Endothelial cell of umbilical vein (primary cell): ENCODE data around the gene ARF1. TPM values are rescaled to one million over a fixed set of nuclear protein-coding genes. Genes with fewer than 3 reads are reported as not detected.

Source experiments
- BruUV-seq: library from RNA; stranded (reverse); fragments of 400-500 nt; replicated peaks from 2 replicates; lab custom pipeline; 2021; lab: Mats Ljungman, UMichigan
- CTCF ChIA-PET: fragments of 300-600, 350-600 bp; sonication (Branson Sonifier 250); formaldehyde crosslinking; loops from one replicate; lab custom pipeline; 2021; ENCODE audit warnings: antibody characterized with exemption, inconsistent platforms; lab: Charles Lee
- POLR2A ChIA-PET: fragments of 300-600, 350-600 bp; sonication (Branson Sonifier 250); formaldehyde crosslinking; loops from one replicate; lab custom pipeline; 2021; ENCODE audit warnings: antibody characterized with exemption, inconsistent platforms; lab: Charles Lee
- DNase-seq: peaks from one replicate; pipeline ENCODE4 v3.0.0-alpha.2; 2011; ENCODE audit warnings: low read depth, low spot score
- FAIRE-seq: peaks from 2 replicates; lab custom pipeline; 2011; peaks lifted over from hg19 to GRCh38; lab: Jason Lieb, UNC
- H2AFZ ChIP-seq: 2 replicates; pipeline ENCODE4 v1.6.0; 2012; ENCODE audit warnings: low read depth, low read length, control low read depth, inconsistent platforms
- H3K27ac ChIP-seq: 2 replicates; pipeline ENCODE4 v1.5.1; 2011; ENCODE audit warnings: low read depth, mild to moderate bottlenecking, control low read depth, low read length, moderate library complexity; ENCODE audit not compliant: insufficient read depth
- H3K27me3 ChIP-seq, 2 experiments: 2 replicates each; pipeline versions ENCODE4 v1.6.0 to v1.6.1; 2011; ENCODE audit warnings: low read length in 2 of 2, mixed read lengths in 1 of 2; ENCODE audit not compliant: control insufficient read depth in 2 of 2, insufficient read depth in 2 of 2
- H3K36me3 ChIP-seq, 2 experiments: 2 replicates in 1 of 2; 3 replicates in 1 of 2; pipeline ENCODE4 v1.5.1; 2011; ENCODE audit warnings: low read length in 2 of 2, mild to moderate bottlenecking in 1 of 2, moderate library complexity in 1 of 2; ENCODE audit not compliant: control insufficient read depth in 2 of 2, insufficient read depth in 2 of 2; ENCODE audit errors: extremely low read depth in 1 of 2
- H3K4me1 ChIP-seq: 3 replicates; pipeline ENCODE4 v1.5.1; 2011; ENCODE audit warnings: mild to moderate bottlenecking, low read length; ENCODE audit not compliant: control insufficient read depth, insufficient read depth; ENCODE audit errors: extremely low read depth
- H3K4me2 ChIP-seq: 2 replicates; pipeline ENCODE4 v1.6.1; 2011; ENCODE audit warnings: low read length, control low read depth, mixed read lengths; ENCODE audit not compliant: insufficient read depth
- H3K4me3 ChIP-seq, 3 experiments: fragments of 200-600 bp in 1 of 3; sonication (generic), shearing (Covaris generic) in 1 of 3; replicated peaks in 1 of 3; 2 replicates each; pipeline ENCODE4 v1.5.1; 2011 to 2016; ENCODE audit warnings: control low read depth in 3 of 3, low read length in 3 of 3, mild to moderate bottlenecking in 2 of 3, inconsistent platforms in 1 of 3, low read depth in 1 of 3, moderate library complexity in 1 of 3; ENCODE audit not compliant: insufficient read depth in 1 of 3
- H3K79me2 ChIP-seq: 2 replicates; pipeline ENCODE4 v1.6.0; 2012; ENCODE audit warnings: low read length, inconsistent platforms; ENCODE audit not compliant: control insufficient read depth, insufficient read depth
- H3K9ac ChIP-seq: replicated peaks from 2 replicates; pipeline ENCODE3; 2011; ENCODE audit warnings: low read length, control low read depth; ENCODE audit not compliant: insufficient read depth; ENCODE audit errors: extremely low read depth
- H3K9me1 ChIP-seq: replicated peaks from 3 replicates; pipeline ENCODE4 v1.6.0; 2011; ENCODE audit warnings: mild to moderate bottlenecking, low read length; ENCODE audit not compliant: control insufficient read depth, insufficient read depth; ENCODE audit errors: extremely low read depth
- H3K9me3 ChIP-seq: replicated peaks from 2 replicates; pipeline ENCODE4 v1.5.1; 2012; ENCODE audit warnings: low read length, inconsistent platforms; ENCODE audit not compliant: control insufficient read depth, insufficient read depth
- H4K20me1 ChIP-seq: replicated peaks from 2 replicates; pipeline ENCODE3; 2011; ENCODE audit warnings: mild to moderate bottlenecking, low read length; ENCODE audit not compliant: control insufficient read depth, insufficient read depth; ENCODE audit errors: extremely low read depth
- FOS ChIP-seq: IDR thresholded peaks from 2 replicates; pipeline ENCODE4 v1.6.1; 2011; ENCODE audit warnings: mild to moderate bottlenecking, low read length, moderate library complexity, borderline replicate concordance; ENCODE audit not compliant: insufficient read depth
- MYC ChIP-seq: IDR thresholded peaks from one replicate; pipeline ENCODE4 v1.6.1; 2011; ENCODE audit warnings: mild to moderate bottlenecking, low read depth, low read length
- POLR2A ChIP-seq: IDR thresholded peaks from 2 replicates; pipeline ENCODE4 v1.6.1; 2012; ENCODE audit warnings: low read depth, mild to moderate bottlenecking, control low read depth, low read length
- POLR2AphosphoS5 ChIP-seq: IDR thresholded peaks from 2 replicates; pipeline ENCODE4 v1.6.1; 2012; ENCODE audit warnings: low read depth, mild to moderate bottlenecking, control low read depth, low read length, moderate library complexity; ENCODE audit not compliant: insufficient read depth
- dilution Hi-C: fragments of 300-500 bp; cut with MboI; formaldehyde crosslinking; loops from one replicate; pipeline ENCODE4 v1.15.0; 2019; ENCODE audit warnings: low sequenced_read_pairs; ENCODE audit not compliant: extremely low pct_ligation_motif_present
- intact Hi-C: fragments of 100-400 bp; cut with micrococcal nuclease; formaldehyde crosslinking; loops from one replicate; pipeline ENCODE4 v1.10.0; 2022
- polyA plus RNA-seq, 4 experiments: library from polyadenylated mRNA; depleted of rRNA in 3 of 4; stranded (reverse) in 3 of 4; unstranded in 1 of 4; fragments of >200 nt; gene quantifications; 2 replicates each; pipeline versions ENCODE4 v1.2.1 to v1.2.3, GENCODE V29; 2011 to 2012; ENCODE audit warnings: missing spikeins in 1 of 4
- total RNA-seq: library from RNA; stranded (reverse); gene quantifications from 2 replicates; pipeline ENCODE4 v1.2.3, GENCODE V29; 2021

The ARF1 gene
- total and polyA plus RNA-seq, 2 donors (not counting 3 experiments of a cell fraction or from before 2014, with no cell fraction given): 499 to 844 TPM

DNA sequence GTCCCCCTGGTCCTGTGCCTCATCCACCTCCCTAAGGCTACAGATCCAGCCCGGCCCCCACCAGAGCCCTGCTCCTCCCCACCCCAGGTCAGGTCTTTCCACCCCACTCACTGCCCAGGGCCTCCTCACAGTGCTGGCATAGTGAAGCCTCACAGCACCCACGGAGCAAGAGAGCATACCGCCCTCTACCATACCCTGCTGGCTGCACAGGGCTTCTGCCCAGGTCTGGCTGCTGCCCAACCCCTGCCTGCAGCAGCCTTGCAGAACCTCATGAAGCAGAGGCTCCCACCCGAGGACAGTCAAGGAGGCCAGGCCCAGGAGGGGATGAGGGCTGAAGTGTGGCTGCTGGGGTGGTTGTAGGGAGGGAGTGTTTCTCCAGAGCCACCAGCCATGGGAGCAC is 19.7 kb upstream of the ARF1 start:
- Histone ChIP-seq H4K20me1 (no peaks in the 10 kb centered on the region), H3K36me3 (no peaks in the 10 kb centered on the region), H3K9me3 (no peaks in the 10 kb centered on the region), H3K9me1 (no peaks in the 10 kb centered on the region), H3K79me2 (no peaks in the 10 kb centered on the region), H3K4me2 (no peak overlapping the region), H2AFZ (no peak overlapping the region), H3K4me3 (no peak overlapping the region), H3K27me3 (peaks cover 17 to 19% of the 10 kb centered on the region in 2 experiments), H3K27ac (no peak overlapping the region), H3K4me1 (no peaks in the 10 kb centered on the region), H3K9ac (no peak overlapping the region)
- DNase-seq (no peak), FAIRE-seq (no peak)
- TF ChIP-seq FOS: no peak
- no peak for TF ChIP-seq POLR2A
- TF ChIP-seq MYC: no peak
- no peak for TF ChIP-seq POLR2AphosphoS5
- BruUV-seq: no TSS peak
- dilution Hi-C loops: no loop called here
- POLR2A ChIA-PET: no interaction called here
- CTCF ChIA-PET: no interaction called here
- intact Hi-C loops: no loop called here

DNA sequence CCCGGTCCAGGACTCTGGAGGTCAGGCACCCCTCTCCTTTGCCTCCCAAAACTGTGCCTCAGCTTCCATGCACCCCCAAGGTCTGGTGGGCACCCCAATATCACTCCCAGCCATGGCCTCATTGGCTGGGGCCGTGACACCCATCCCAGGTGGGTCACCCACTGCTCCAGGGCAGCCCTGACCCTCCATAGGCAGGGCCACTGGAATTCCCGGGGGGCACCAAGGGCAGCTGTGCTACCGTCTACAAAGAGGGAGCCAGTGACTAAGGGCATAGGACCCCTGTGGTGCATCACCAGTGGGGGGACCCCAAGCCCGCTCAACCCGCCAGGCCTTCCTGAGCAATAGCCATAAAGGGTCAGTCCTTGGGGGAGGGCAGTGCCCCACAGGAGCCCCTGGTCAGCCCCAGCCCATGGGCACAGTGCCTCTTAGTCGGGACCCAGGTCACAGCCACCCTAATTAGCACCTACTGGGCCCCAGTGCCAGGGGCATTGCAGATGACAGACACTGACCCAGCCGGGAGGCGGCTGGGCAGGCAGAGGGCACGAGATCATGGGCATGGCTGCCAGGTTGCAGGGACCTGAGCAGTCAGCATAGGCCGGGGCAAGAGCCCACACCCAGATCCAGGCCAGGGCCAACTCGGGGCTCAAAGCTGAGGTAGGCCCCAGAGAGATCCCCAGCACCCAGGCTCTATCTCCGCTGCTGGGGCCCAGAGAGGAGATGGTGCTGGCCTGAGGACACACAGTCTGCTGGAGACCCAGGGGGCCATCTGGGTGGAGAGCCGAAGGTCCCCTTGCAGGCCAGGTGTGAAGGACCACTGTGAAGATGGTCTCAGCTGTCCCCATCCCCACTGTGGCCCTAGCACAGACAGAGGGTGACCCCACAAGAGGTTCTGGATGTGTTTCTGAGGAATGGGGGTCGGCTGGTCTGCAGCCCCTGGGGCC is 19.0 kb upstream of the ARF1 start:
- H4K20me1 ChIP-seq: no peaks in the 10 kb centered on the region
- H3K9me1 ChIP-seq: no peaks in the 10 kb centered on the region
- H3K9ac ChIP-seq: no peak overlapping the region
- dilution Hi-C loops (no loop called here), intact Hi-C loops (no loop called here)
- DNase-seq (no peak), FAIRE-seq (no peak)
- ChIA-PET CTCF (no interaction called here), POLR2A (no interaction called here)
- TF ChIP-seq POLR2A (no peak), MYC (no peak)
- peaks cover 12 to 14% of the 10 kb centered on the region in 2 experiments for H3K27me3 ChIP-seq
- H3K4me3 ChIP-seq: no peak overlapping the region
- H3K36me3 ChIP-seq: no peaks in the 10 kb centered on the region
- H3K9me3 ChIP-seq: no peaks in the 10 kb centered on the region
- H3K4me2 ChIP-seq: no peak overlapping the region
- no TSS peak for BruUV-seq
- H3K79me2 ChIP-seq: no peaks in the 10 kb centered on the region
- no peaks in the 10 kb centered on the region for H3K4me1 ChIP-seq
- H2AFZ ChIP-seq: no peak overlapping the region
- H3K27ac ChIP-seq: no peak overlapping the region
